COLO668 (cell line): Measurements from ENCODE around the gene TMEM143.
"Not testable (repeated sequence)": the region's sequence is repeated elsewhere in the genome, so short reads cannot be mapped to it uniquely, and the experiment has no call there.

Source experiments
- DNase-seq: peaks from one replicate; lab custom pipeline; 2025; ENCODE audit not compliant: unreplicated experiment; lab: John Stamatoyannopoulos, UW

TMEM143 gene

DNA sequence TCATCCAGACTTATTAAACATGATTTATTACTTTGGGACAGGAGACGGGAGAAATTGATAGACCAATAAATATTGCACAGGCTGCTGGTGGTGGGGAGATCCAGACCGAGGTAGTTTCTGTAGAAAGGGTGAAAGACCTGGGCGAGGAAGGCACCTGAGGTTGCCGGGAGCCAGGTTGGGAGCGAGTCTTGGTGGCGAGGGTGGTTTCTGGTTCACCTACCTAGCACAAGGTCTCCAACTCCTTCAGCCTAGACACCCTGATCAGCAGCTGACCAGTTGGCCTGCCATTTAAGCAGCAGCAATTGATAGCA, 31.4 kb downstream of the TMEM143 start:
- DNase-seq = no peak

GRCh38 chr19:48330012-48330681, 33.6 kb downstream of the TMEM143 start:
- peak; percentile 93 for DNase-seq

GRCh38 chr19:48329167-48329891, 34.4 kb downstream of the TMEM143 start:
- DNase-seq = peak; percentile 28

GRCh38 chr19:48325265-48325910, 38.4 kb downstream of the TMEM143 start, which contains the start of gene EMP3:
TSS of gene EMP3 (plus strand) at chr19:48325552. CDS start at chr19:48326845, 1,293 bp downstream.
- DNase-seq = no peak

DNA sequence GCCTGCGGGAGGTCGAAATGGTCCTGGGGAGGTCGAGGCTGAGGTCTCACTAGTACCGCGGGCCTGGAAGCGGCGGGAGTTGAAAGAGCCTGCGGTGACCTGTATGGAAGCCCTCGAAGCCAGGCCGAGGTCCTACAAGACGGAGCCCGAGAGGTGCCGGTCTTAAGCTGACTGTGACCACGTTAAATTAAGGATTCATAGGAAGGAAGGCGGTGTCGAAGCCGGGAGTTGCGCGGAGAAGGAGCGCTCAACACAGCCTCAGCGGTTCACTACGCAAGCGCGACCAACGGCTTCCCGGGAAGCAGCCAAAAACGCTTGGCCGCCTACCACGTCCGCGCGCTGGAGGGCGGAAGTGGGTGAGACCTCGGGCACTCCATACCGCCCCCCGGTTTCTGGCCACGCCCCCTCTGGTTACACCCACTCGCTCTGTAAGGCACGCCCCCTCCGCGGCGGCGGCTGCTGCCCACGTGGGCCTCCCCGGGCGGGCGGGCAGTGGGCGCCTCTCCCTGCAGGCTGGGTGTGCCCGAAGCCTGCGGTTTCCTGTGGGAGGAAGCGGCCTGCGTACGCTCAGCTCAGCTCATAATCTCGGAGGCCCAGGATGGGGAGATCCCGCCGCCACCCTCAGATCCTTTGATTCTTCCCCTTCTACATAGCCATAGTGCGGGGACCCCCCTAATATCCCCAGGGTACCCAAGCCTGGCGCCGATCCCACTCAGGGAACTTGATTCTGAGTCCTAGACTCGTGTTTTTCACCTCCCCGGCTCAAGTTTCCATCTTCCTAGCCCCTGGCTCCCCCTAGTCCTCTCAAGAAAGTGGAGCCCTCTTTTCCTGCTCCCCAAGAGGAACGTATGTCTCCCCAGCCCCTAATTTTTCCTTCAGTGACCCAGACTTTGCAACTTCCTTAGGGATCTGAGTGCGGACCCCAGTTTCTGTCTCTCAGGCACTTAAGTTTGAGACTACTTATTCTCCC, 41.8 kb downstream of the TMEM143 start:
- peak; percentile 98 for DNase-seq

DNA sequence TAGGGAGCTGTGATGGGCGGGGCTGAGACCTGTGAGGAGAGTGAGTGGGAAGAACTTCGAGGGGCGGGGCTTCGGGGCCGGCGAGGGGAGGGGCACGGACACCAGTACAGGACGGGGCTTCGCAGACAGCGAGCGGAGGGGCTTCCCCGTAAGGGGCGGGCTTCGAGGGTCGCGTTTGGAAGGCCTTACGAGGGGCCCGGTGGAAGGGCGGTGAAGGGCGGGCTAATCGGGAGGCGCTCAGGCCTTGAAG, 42.4 kb downstream of the TMEM143 start:
- DNase-seq = peak; percentile 95

DNA sequence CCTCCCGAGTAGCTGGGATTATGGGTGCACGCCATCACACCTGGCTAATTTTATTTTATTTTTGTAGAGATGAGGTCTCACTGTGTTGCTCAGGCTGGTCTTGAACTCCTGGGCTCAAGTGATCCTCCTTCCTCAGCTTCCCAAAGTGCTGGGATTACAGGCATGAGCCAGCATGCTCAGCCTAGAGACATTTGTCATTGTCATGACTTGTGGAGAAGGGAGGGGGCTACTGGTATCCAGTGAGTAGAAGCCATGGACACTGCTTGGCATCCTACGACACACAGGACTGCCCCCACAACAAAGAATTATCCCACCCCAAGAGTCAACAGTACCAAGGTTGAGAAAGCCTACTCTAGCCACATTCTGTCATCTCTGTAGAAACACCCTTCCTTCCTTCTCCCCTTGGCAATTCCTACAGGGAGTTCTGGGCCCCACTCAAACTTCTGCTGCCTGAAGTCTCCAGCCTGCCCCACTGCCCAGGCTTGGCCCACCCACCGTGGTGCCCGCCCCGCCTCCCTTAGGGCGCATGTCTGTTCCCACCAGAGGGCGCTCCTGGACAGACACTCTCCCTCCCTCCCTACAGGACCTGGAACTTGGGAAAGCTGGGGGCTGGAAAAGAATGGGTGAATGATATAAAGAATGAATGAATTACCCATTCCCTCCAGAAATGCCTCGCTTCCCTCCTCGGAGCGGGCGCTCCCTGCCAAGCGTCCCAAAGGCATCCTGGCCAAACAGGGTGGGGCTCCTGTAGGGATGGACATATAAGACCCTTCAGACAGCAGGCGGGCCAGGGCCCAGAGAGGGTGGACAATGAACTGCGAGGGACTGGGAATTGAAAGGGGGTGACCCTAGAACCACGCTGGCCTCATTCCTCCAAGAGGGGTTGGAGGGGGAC, 43.8 kb downstream of the TMEM143 start:
- DNase-seq = peak; percentile 80

- DNase-seq = no peak
These were observed 45.3 kb downstream of the TMEM143 start for GRCh38 chr19:48318286-48318987.

DNA sequence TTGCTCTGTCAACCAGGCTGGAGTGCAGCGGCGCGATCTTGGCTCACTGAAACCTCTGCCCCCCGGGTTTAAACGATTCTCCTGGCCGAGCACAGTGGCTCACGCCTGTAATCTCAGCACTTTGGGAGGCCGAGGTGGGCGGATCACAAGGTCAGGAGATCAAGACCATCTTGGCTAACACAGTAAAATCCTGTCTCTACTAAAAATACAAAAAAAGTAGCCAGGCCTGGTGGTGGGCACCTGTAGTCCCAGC, 46.1 kb downstream of the TMEM143 start:
- not testable (repeated sequence) for DNase-seq

GRCh38 chr19:48315712-48316111, 48.0 kb downstream of the TMEM143 start:
- no peak for DNase-seq

- no peak for DNase-seq
These were observed 52.4 kb downstream of the TMEM143 start for GRCh38 chr19:48311384-48311783.

GRCh38 chr19:48310227-48310626, 53.5 kb downstream of the TMEM143 start:
- DNase-seq = no peak

GRCh38 chr19:48309731-48310130, 54.0 kb downstream of the TMEM143 start:
- not testable (repeated sequence) for DNase-seq

DNA sequence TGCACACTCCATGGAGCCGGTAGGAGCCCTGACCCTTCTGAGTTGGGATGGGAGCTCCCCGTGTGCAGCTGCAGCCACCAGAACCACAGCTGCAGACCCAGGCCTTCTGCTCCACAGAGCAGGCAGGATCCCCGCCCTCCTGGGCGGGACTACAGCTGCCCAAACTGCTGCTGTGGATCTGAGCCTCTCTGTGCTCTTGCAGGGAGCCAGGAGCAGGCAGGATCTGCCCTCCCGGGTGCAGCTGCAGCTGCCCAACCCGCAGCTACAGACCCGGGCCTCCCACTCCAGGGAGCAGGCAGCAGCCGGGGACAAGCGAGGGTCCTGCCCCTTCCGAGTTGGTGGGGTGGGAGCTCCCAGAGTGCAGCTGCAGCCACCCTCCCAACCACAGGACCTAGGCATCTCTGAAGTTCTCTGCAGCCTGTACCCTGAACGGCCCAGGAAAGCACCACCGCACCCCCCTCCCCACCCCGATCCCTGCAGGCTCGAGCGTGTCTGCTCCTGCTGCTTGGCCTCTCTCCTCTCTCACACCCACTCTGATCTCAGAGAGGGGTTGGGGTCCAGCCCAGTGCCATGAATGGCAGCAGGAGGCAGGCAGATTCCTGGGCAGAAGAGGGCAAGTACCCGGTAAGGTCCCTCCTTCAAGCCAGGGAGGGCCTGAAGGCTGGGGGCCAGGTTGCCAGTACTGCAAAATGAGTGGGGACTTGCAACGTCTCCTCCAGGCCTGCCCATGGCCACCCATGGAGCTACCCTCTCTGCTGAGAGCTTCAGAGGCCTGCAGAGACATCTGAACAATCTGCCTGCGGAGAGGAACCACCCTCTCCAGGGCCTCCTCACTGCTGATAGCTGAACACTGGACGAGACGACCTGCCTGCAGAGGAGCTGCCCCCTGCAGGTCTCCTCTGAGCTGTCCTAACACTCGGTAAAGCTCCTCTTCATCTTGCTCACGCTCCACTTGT, 54.8 kb downstream of the TMEM143 start:
- DNase-seq = no peak

DNA sequence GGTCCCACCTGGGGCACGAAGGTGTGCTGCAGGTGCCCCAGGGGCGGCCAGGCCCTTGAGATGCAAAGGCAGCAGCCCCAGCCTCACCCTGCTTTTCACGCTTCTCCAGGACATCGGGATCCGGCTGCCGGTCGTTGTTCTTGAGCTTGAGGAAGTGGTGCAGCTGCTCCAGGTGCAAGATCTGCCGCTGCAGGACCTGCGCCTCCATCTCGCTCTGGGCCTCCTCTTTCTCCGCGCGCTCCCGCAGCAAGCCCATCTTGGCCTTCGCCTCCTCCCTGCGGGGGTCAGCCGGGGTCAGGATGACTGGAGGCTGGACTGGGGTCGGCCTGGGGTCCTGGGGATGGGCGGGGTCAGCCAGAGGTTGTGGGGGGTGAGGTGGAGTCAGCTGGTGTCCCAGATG, 59.9 kb downstream of the TMEM143 start:
- no peak for DNase-seq

DNA sequence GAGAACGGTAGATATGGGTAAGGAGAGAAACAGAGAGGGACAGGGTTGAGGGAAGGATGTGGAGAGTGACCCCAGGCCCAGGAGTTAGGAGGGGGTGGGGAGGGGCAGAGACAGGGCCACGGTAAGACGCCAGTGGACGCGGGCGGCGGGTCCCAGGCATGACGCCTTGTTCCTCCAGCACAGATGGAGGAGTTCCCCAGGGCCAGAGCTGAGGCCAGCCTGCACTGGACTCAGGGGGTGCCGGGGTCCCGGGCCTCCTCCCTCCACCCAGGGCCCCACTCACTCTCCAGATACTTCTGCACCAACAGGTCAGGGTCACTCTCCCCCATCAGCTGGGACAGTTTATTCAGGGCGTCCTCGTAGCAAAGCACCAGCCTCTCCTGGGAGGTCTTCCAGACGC, 60.4 kb downstream of the TMEM143 start:
- DNase-seq = no peak

DNA sequence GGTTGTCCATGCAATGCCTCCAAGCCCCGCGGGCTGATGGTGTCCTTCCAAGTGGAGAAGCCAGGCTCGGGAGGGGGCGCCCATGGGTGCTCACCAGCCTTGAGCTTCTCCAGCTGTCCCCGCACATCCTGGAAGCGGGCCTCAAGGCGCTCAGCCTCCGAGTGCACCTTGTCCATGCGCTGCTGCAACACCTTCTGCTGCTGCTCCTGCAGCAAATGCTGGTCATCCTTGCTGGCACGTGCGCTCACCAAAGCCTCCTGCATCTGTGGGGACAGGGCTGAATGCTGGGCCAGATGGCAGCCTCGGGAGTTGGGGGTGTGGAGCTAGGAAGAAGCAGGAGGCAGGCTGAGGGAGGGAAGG, 61.2 kb downstream of the TMEM143 start:
- DNase-seq = no peak

DNA sequence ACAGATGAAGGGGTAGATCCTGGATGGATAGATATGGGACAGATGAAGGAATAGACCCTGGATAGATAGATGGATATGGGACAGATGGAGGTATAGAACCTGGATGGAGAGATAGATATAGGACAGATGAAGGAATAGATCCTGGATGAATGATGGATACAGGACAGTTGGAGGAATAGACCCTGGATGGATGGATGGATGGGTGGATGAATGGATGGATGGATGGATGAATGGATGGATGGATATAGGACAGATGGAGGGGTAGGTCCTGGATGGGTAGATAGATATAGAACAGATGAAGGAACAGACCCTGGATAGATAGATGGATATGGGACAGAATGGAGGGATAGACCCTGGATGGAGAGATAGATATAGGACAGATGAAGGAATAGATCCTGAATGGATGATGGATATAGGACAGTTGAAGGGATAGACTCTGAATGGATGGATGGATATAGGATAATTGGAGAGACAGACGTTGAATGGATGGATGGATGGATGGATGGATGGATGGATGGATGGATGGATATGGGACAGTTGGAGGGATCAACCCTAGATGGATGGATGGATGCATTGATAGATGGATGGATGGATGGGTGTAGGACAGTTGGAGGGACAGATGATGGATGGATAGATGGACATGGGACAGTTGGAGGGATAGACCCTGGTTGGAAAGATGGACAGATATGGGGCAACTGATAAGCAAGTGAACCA, 61.7 kb downstream of the TMEM143 start:
- no peak for DNase-seq
